HG03571 (cell line): Measurements from ENCODE around the gene WSB2.
"Not testable (repeated sequence)": the region's sequence is repeated elsewhere in the genome, so short reads cannot be mapped to it uniquely, and the experiment has no call there.

Experiments
- ATAC-seq: cut with Tn5 transposase; IDR thresholded peaks from one replicate; pipeline ENCODE4 v1.9.1; 2021; ENCODE audit not compliant: unreplicated experiment

WSB2 gene

GRCh38 chr12:117999806-118000205, 61.2 kb downstream of the WSB2 start:
- ATAC-seq: not testable (repeated sequence)

GRCh38 chr12:117998719-117999118, 62.3 kb downstream of the WSB2 start:
- ATAC-seq: no peak

GRCh38 chr12:117994551-117995438, 66.2 kb downstream of the WSB2 start:
- no peak for ATAC-seq

GRCh38 chr12:117986705-117987469, 74.1 kb downstream of the WSB2 start:
- no peak for ATAC-seq

- no peak for ATAC-seq
Measured at GRCh38 chr12:117985182-117985581, 75.8 kb downstream of the WSB2 start.
